SJSA1 (cell line): ENCODE results near the gene SLC2A2. TPM values are rescaled to one million over a fixed set of nuclear protein-coding genes. Genes with fewer than 3 reads are reported as not detected.

Source experiments
- DNase-seq, 2 experiments: peaks; one replicate each; pipeline ENCODE4 v3.0.0-alpha.2; 2015 to 2020; ENCODE audit warnings: low spot score in 2 of 2, low read depth in 1 of 2
- H3K27ac ChIP-seq: fragments of 250-450 bp; sonication (Bioruptor Pico); 2 replicates; pipeline ENCODE4 v1.5.1; 2020; ENCODE audit warnings: mild to moderate bottlenecking, moderate library complexity
- H3K27me3 ChIP-seq: fragments of 250-450 bp; sonication (Bioruptor Pico); replicated peaks from 2 replicates; pipeline ENCODE4 v1.5.1; 2020; ENCODE audit warnings: mild to moderate bottlenecking, moderate library complexity
- H3K36me3 ChIP-seq: fragments of 250-450 bp; sonication (Bioruptor Pico); 2 replicates; pipeline ENCODE4 v1.5.1; 2020; ENCODE audit warnings: mild to moderate bottlenecking
- H3K4me1 ChIP-seq: fragments of 250-450 bp; sonication (Bioruptor Pico); replicated peaks from 2 replicates; pipeline ENCODE4 v1.6.1; 2021; ENCODE audit warnings: mild to moderate bottlenecking
- H3K4me3 ChIP-seq: fragments of 250-450 bp; sonication (Bioruptor Pico); 2 replicates; pipeline ENCODE4 v1.5.1; 2020; ENCODE audit warnings: mild to moderate bottlenecking
- H3K9me3 ChIP-seq: fragments of 250-450 bp; sonication (Bioruptor Pico); replicated peaks from 2 replicates; pipeline ENCODE4 v1.5.1; 2020; ENCODE audit warnings: mild to moderate bottlenecking
- total RNA-seq: library from RNA; depleted of rRNA; stranded (reverse); fragments of >200 nt; shearing (Covaris generic); gene quantifications from 2 replicates; pipeline ENCODE4 v1.2.3, GENCODE V29; 2014; rRNA removed

Gene SLC2A2
- total RNA-seq = not detected in 2 replicates

GRCh38 chr3:171026597-171027293 is at the start of gene SLC2A2:
SLC2A2 (minus strand) TSS chr3:171026720; CDS start chr3:171026670, 50 bp downstream.
- no peaks in the 10 kb centered on the region for H3K36me3 ChIP-seq
- H3K9me3 ChIP-seq = no peaks in the 10 kb centered on the region
- H3K4me3 ChIP-seq = no peak within 1 kb of the TSS
- peaks cover 7% of the 10 kb centered on the region for H3K4me1 ChIP-seq
- no peak within 1 kb of the TSS for H3K27ac ChIP-seq
- 0 out of 2 replicates have a peak, but pooled peaks cover 3% of the 10 kb centered on the region for H3K27me3 ChIP-seq
- DNase-seq = no peak

DNA sequence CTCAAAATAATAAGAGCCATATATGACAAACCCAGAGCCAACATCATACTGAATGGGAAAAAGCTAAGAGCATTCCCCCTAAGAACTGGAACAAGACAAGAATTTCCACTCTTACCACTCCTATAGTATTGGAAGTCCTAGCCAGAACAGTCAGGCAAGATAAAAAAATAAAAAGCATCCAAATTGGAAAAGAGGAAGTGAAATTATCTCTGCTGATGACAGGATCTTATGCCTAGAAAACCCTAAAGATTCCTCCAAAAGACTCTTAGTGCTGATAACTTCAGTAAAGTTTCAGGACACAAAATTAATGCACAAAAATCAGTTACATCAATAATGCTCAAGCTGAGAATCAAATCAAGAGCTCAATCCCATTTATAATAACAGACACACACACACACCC is 45.9 kb upstream of the SLC2A2 start:
- Histone ChIP-seq H3K9me3 (no peaks in the 10 kb centered on the region), H3K36me3 (no peaks in the 10 kb centered on the region), H3K4me3 (no peak overlapping the region), H3K27ac (no peak overlapping the region), H3K27me3 (no peaks in the 10 kb centered on the region), H3K4me1 (no peaks in the 10 kb centered on the region)
- DNase-seq = no peak

GRCh38 chr3:171068658-171069057 is 42.1 kb upstream of the SLC2A2 start:
- no peak for DNase-seq
- Histone ChIP-seq H3K27ac (no peak overlapping the region), H3K4me1 (no peaks in the 10 kb centered on the region), H3K27me3 (no peaks in the 10 kb centered on the region), H3K4me3 (no peak overlapping the region), H3K36me3 (no peaks in the 10 kb centered on the region), H3K9me3 (no peaks in the 10 kb centered on the region)

DNA sequence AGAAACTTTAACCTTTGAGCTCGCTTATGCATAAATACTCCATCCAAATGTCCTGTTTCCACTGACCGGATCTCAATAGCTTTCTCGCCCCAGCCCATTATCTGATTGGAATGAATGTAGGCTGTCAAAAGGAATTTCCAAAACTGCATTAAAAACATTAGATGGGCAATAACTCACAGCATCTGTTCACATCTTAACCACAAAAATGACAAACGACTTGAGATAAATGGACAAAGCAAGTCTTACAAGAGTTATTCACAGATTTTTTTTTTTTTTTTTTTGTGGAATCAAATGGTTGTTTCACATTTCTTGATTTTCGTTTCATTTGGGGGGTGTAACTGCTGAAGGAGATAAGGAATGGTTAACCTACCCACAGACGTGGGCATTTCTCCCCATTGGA is 39.7 kb upstream of the SLC2A2 start:
- H3K36me3 ChIP-seq = no peaks in the 10 kb centered on the region
- no peaks in the 10 kb centered on the region for H3K9me3 ChIP-seq
- no peak overlapping the region for H3K27ac ChIP-seq
- no peaks in the 10 kb centered on the region for H3K4me1 ChIP-seq
- H3K4me3 ChIP-seq = no peak overlapping the region
- H3K27me3 ChIP-seq = peaks cover 3% of the 10 kb centered on the region; the same call in 1 of the 2 replicates
- no peak for DNase-seq

GRCh38 chr3:171065732-171066131 is 39.2 kb upstream of the SLC2A2 start:
- no peaks in the 10 kb centered on the region for H3K36me3 ChIP-seq
- no peak for DNase-seq
- no peak overlapping the region for H3K4me3 ChIP-seq
- no peak overlapping the region for H3K27ac ChIP-seq
- H3K27me3 ChIP-seq = peaks cover 3% of the 10 kb centered on the region; the same call in 1 of the 2 replicates
- no peaks in the 10 kb centered on the region for H3K4me1 ChIP-seq
- no peaks in the 10 kb centered on the region for H3K9me3 ChIP-seq

DNA sequence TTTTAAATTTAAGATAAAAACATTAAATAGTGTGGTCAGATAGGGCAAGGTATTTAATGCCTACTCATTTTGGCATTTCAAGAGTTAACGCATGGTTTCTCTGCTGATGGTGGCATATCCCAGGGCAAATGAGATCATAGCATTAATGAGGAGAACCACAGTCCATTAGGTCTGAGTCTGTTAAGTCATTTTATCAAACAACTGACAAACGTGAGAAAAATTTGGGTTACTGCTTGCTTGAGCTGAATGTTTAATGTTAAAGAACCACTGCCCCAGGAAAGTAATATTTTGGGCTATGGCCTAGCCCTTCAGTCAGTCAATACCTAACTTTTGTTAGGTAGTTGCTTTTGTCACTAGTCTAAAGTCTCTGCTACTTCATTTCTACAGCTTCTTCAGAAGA is 37.9 kb upstream of the SLC2A2 start:
- no peak for DNase-seq
- no peak overlapping the region for H3K27ac ChIP-seq
- H3K4me3 ChIP-seq = no peak overlapping the region
- H3K4me1 ChIP-seq = no peaks in the 10 kb centered on the region
- H3K9me3 ChIP-seq = no peaks in the 10 kb centered on the region
- H3K36me3 ChIP-seq = no peaks in the 10 kb centered on the region
- peaks cover 3% of the 10 kb centered on the region; the same call in 1 of the 2 replicates for H3K27me3 ChIP-seq

DNA sequence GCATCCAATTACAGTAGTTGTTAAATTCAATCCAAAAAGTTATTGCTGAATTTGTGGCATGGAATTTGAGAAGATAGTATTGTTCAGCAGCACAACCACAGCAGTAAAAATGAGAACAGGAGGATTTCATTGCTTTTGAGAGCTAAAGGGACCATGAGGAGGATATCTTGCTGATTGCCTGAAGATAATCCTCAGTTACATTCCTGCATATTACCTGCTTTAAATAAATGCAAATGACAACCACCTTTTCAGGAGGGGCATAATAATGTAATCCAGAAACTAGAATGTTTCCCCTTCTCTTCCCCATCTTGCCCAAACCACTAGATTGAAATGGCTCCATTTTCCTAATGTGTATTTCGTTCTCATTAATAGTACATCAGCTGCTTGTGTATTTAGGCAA is 35.2 kb upstream of the SLC2A2 start:
- peaks cover 4% of the 10 kb centered on the region for H3K4me1 ChIP-seq
- no peaks in the 10 kb centered on the region for H3K36me3 ChIP-seq
- H3K27me3 ChIP-seq = peaks cover 3% of the 10 kb centered on the region; the same call in 1 of the 2 replicates
- no peak overlapping the region for H3K27ac ChIP-seq
- DNase-seq = no peak
- H3K4me3 ChIP-seq = no peak overlapping the region
- no peaks in the 10 kb centered on the region for H3K9me3 ChIP-seq

DNA sequence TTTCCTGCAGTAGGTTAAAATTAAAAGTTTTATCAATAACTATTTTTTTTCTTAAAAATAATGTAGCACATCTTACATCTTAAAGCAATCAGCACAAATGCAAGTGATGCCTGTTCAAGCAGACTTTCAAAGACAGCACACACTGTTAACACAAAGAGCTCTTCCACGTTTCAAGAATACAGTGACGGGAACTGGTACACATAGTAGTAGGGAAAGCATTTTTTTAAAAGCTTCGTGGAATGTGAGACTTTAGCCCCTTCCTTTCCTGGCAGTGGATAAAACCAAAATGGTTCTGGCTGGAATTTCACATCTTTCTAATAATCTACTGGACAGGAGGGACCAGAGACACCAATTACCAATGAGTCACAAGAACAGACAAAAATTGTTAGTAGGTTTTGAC is 33.5 kb upstream of the SLC2A2 start:
- H3K4me1 ChIP-seq = peaks cover 21% of the 10 kb centered on the region
- H3K27me3 ChIP-seq = peaks cover 3% of the 10 kb centered on the region; the same call in 1 of the 2 replicates
- no peaks in the 10 kb centered on the region for H3K9me3 ChIP-seq
- no peak overlapping the region for H3K27ac ChIP-seq
- no peak for DNase-seq
- no peak overlapping the region for H3K4me3 ChIP-seq
- no peaks in the 10 kb centered on the region for H3K36me3 ChIP-seq

DNA sequence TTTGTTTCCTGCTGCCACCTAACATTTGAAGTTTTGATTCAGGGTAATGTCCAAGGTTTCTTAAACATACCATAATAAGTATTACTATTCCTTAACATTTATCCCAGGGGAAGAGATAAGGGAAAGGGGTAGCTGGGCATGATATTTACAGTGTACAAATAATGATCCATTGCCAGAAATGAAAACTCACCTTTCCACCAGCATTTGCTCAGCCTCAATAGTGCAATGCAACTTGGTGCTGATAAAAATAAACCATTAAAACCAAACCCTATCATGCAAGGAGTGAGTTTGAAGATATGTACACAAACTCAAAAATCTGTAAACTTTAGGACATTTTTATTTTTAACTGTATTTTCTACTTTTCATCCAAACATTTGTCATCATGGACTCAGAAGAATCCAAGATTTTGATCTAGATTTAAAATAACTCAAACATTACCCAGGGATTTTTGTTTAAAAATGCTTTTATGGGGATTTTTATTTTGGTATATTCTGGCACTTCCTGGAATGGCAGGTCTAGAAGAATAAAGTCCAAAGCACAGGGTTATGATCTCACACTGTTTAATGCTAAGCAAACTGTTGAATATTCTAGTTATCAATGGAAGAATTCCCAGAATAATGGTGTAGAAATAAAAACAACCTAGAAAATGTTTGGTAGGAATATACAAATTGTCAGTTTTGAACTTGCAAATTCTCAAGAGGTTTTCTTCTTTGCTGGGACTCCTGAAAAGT is 32.5 kb upstream of the SLC2A2 start:
- Histone ChIP-seq H3K36me3 (no peaks in the 10 kb centered on the region), H3K27ac (no peak overlapping the region), H3K4me3 (no peak overlapping the region), H3K9me3 (no peaks in the 10 kb centered on the region), H3K4me1 (peaks cover 23% of the 10 kb centered on the region), H3K27me3 (peaks cover 3% of the 10 kb centered on the region; the same call in 1 of the 2 replicates)
- no peak for DNase-seq

GRCh38 chr3:171058058-171058457 is 31.5 kb upstream of the SLC2A2 start:
- Histone ChIP-seq H3K27me3 (peaks cover 3% of the 10 kb centered on the region; the same call in 1 of the 2 replicates), H3K27ac (no peak overlapping the region), H3K9me3 (no peaks in the 10 kb centered on the region), H3K4me1 (peaks cover 23% of the 10 kb centered on the region), H3K36me3 (no peaks in the 10 kb centered on the region), H3K4me3 (no peak overlapping the region)
- no peak for DNase-seq

DNA sequence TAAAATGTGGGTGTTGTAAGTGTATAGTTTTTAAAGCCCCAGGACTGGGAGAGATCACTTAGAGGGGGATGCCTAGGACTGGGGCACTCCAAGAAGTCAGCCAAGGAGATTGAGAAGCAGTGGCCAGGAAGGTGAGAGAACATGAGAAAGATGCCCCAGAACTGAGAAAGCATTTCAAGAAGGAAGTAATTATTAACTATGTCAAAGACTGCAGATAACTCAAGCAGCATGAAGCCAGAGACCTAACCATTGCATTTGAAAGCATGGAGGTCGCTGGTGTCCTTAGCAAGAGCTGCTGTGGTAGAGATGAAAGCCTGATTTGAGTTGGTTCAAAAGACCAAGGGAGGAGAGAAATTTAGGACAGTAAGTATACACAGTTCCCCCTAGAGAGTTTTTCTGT is 30.6 kb upstream of the SLC2A2 start:
- DNase-seq = no peak
- Histone ChIP-seq H3K4me1 (peaks cover 23% of the 10 kb centered on the region), H3K27me3 (peaks cover 3% of the 10 kb centered on the region; the same call in 1 of the 2 replicates), H3K27ac (no peak overlapping the region), H3K36me3 (no peaks in the 10 kb centered on the region), H3K9me3 (no peaks in the 10 kb centered on the region), H3K4me3 (no peak overlapping the region)

GRCh38 chr3:171056528-171056927 is 30.0 kb upstream of the SLC2A2 start:
- H3K27me3 ChIP-seq = peaks cover under 1% of the 10 kb centered on the region; the same call in 1 of the 2 replicates
- H3K36me3 ChIP-seq = no peaks in the 10 kb centered on the region
- no peak for DNase-seq
- H3K4me1 ChIP-seq = peaks cover 23% of the 10 kb centered on the region
- peak overlapping the region; percentile 45; the same call in 1 of the 2 replicates for H3K27ac ChIP-seq
- no peak overlapping the region for H3K4me3 ChIP-seq
- no peaks in the 10 kb centered on the region for H3K9me3 ChIP-seq

DNA sequence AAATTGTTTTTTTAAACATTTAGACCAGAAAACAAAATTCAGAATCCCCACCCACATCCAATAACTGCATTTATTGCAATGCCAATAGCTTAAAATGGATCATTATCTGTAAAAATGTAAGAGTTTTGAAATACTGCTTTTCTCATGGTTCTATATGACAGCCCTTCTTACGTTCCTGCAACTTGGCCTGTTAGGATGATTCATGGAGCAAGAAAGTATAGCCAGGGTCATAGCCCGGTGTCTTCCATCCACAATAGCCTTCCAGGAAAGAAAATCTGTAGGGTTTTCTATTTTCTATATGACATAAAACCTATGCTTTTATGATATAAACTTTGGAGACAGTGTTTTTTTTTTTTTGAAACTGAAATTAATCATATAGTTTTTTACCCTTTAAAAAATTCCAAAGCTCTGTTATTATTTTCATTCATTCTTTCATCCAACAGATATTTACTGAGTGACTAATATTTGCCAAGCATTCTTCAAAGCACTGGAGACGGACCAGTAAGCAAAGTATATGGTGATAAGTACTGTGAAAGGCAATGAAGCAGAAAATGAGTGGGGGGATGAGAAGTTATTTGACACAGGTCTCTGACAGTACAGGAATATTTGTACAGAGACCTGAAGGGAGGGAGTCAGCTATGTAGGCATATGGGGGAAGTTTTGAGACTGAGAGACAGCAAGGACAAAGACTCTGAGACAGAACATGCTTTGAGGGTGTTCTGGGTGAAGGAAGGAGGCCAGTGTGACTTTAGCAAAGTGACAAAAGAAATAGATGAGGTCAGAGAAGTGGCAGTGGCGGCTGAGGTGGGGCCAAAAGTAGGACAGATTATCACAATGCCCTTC is 29.0 kb upstream of the SLC2A2 start:
- Histone ChIP-seq H3K9me3 (no peaks in the 10 kb centered on the region), H3K27ac (peak overlapping the region; percentile 45), H3K4me3 (no peak overlapping the region), H3K36me3 (no peaks in the 10 kb centered on the region), H3K4me1 (peaks cover 23% of the 10 kb centered on the region), H3K27me3 (no peaks in the 10 kb centered on the region)
- DNase-seq = peak in 1 of 2 experiments; percentile 43
